ENCODE results near the gene KSR1. TPM values are rescaled to one million over a fixed set of nuclear protein-coding genes. Genes with fewer than 3 reads are reported as not detected.

The KSR1 gene
- total RNA-seq: 8.8 and 12.3 TPM in 2 replicates

GRCh38 chr17:27455914-27456680 lies at the start of gene KSR1:
TSS of gene KSR1 (plus strand) at chr17:27456448. CDS start at chr17:27456644, 196 bp downstream.

DNA sequence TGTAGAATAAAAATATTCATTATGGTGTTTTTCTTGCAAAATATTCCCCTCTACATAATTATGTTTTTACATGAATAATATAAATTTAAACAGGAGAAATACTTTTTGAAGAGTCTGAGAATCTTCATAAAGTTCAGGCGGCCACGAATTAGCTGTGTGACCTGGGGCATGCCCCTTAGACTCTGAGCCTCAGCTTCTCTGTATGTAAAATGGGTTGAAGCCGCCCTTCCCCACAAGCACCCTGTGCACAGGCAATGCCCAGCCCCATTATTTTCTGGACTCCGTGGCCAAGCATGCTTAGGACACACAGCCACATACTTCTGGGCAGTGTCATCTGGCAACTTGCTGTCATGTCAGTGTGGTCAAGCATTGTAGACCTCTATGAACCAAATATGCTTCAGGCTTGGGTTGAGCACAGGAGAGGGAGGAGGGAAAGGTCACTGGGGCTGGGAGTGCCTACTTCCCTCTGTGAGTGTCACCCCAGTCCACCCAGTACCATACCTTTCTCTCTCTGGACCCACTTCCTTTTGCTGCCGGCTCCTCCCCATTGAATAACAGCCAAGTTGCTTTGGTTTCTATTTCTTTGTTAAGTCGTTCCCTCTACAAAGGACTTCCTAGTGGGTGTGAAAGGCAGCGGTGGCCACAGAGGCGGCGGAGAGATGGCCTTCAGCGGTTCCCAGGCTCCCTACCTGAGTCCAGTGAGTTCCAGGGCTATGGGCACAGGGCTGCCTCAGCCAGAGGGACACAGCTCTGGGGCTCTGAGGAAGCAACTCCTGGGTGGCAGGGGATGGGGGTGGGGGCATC lies 174.6 kb downstream of the KSR1 start, which contains the start of gene LGALS9:
Gene LGALS9 (plus strand): TSS at position 582 of the 804 bp plus-strand sequence. CDS start 78 bp downstream, at position 660.

Other genes with a start within 250 kb of the KSR1 start
- gene WSB1, start 162.3 kb upstream of the KSR1 start, total RNA-seq: 402 and 519 TPM in 2 replicates
- gene LGALS9, start 174.7 kb downstream of the KSR1 start, total RNA-seq: 27.6 and 35.3 TPM in 2 replicates